ENCODE measurements around the gene LAMC2. TPM values are rescaled to one million over a fixed set of nuclear protein-coding genes. Genes with fewer than 3 reads are reported as not detected.

LAMC2 gene
- total RNA-seq, 1 donor from 2014 or later, result 0.36 TPM

DNA sequence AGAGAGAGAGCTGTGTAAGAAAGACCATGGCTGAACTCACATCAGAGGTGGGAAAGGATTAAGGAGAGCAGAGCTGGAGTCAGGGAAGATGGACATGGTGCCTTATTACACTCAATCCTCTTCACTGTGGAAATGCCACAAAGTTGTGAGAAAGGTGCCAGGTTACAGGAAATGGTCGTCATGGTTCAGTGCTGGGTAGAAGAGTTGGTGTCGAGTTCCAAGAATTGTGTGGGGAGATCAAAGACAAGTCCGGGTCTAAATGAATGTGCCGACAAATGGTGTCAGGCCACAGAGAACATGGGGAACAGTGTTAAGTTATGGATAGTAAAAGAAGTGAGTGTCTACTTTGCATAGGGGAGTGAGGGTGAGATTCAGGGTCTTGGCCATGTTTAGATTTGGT, 40.9 kb downstream of the LAMC2 start:
- H3K36me3 ChIP-seq, result no peaks in the 10 kb centered on the region
- Mint-ChIP-seq H3K27me3 (ENCODE audit: insufficient read depth, low read depth) (no peaks in the 10 kb centered on the region), H3K9me3 (no peaks in the 10 kb centered on the region), H3K27ac (no peak overlapping the region), H3K4me3 (no peak overlapping the region), H3K4me1 (peaks cover 14% of the 10 kb centered on the region), H3K36me3 (no peaks in the 10 kb centered on the region)
- no peak overlapping the region for H3K9ac ChIP-seq
- no peaks in the 10 kb centered on the region for H3K79me2 ChIP-seq (ENCODE audit: low read depth)
- no peaks in the 10 kb centered on the region for H3F3A ChIP-seq (ENCODE audit: low read depth)
- no peak for TF ChIP-seq EZH2 (IDR thresholded peaks at IDR 0.05)
- TF ChIP-seq EZH2phosphoT487 (IDR thresholded peaks at IDR 0.05), result no peak
- no peak for TF ChIP-seq CTCF (IDR thresholded peaks at IDR 0.05)
- no peaks in the 10 kb centered on the region for H3K27me3 ChIP-seq
- no peaks in the 10 kb centered on the region for H3K4me1 ChIP-seq
- no peak overlapping the region for H3K27ac ChIP-seq
- no peak overlapping the region for H2AFZ ChIP-seq (replicated peaks)
- no peak overlapping the region for H3K4me3 ChIP-seq
- H3K9me3 ChIP-seq (ENCODE audit: low read depth), result no peaks in the 10 kb centered on the region
- DNase-seq (ENCODE audit: low spot score), result no peak
- H3K4me2 ChIP-seq, result no peak overlapping the region
- no peaks in the 10 kb centered on the region for H4K20me1 ChIP-seq (ENCODE audit: low read depth)

- Mint-ChIP-seq H3K27me3 (ENCODE audit: insufficient read depth, low read depth) (no peaks in the 10 kb centered on the region), H3K4me3 (no peak overlapping the region), H3K36me3 (no peaks in the 10 kb centered on the region), H3K4me1 (peaks cover 14% of the 10 kb centered on the region), H3K27ac (no peak overlapping the region), H3K9me3 (no peaks in the 10 kb centered on the region)
- Histone ChIP-seq H3K4me3 (no peak overlapping the region), H3K9ac (no peak overlapping the region), H3K79me2 (ENCODE audit: low read depth) (no peaks in the 10 kb centered on the region), H3K4me1 (no peaks in the 10 kb centered on the region), H3K27me3 (no peaks in the 10 kb centered on the region), H3K4me2 (no peak overlapping the region), H3K36me3 (no peaks in the 10 kb centered on the region), H3F3A (ENCODE audit: low read depth) (no peaks in the 10 kb centered on the region), H4K20me1 (ENCODE audit: low read depth) (no peaks in the 10 kb centered on the region), H3K27ac (no peak overlapping the region), H3K9me3 (ENCODE audit: low read depth) (no peaks in the 10 kb centered on the region), H2AFZ (replicated peaks) (peak overlapping the region; percentile 83)
- DNase-seq (ENCODE audit: low spot score), result peak; percentile 74
- peak; percentile 80 for TF ChIP-seq CTCF (IDR thresholded peaks at IDR 0.05)
- no peak for TF ChIP-seq EZH2phosphoT487 (IDR thresholded peaks at IDR 0.05)
Measured at GRCh38 chr1:183227422-183228346, 41.6 kb downstream of the LAMC2 start.

DNA sequence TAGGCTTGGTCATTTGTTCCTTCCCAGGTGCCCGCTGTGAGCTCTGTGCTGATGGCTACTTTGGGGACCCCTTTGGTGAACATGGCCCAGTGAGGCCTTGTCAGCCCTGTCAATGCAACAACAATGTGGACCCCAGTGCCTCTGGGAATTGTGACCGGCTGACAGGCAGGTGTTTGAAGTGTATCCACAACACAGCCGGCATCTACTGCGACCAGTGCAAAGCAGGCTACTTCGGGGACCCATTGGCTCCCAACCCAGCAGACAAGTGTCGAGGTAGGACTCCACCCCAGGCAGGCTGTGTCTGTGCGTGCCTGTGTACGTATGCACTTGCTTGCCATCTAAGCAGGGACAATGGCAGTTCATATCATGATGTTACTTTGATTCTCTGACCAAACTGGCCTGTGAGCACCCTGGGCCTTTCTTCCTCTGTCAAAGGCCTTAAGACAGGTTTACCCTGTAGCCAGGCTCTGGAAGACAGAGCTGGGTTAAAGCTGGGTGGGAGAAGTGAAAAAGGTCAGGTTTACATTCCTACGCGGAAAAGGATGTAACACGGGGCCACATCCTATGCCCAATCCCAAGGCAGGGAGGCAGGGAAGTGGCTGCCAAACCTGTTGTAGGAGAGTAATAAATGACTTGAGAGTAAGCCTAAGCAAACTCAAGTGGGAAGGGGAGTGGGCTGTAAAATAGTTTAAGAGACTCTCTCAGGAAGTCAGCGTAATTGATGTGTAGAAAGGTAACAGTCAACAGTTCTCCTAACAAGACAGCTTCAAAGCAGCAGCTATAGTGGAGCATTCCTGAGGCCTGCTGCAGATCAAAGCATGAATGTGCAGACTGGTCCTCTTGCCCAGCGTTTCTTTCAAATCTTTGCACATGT, 42.5 kb downstream of the LAMC2 start:
- H3F3A ChIP-seq (ENCODE audit: low read depth), result peaks cover 7% of the 10 kb centered on the region
- no peak for DNase-seq (ENCODE audit: low spot score)
- H3K4me2 ChIP-seq, result no peak overlapping the region
- H3K27ac ChIP-seq, result no peak overlapping the region
- no peak overlapping the region for H3K9ac ChIP-seq
- no peaks in the 10 kb centered on the region for H3K27me3 ChIP-seq
- H3K9me3 Mint-ChIP-seq, result no peaks in the 10 kb centered on the region
- no peaks in the 10 kb centered on the region for H3K79me2 ChIP-seq (ENCODE audit: low read depth)
- H3K4me1 ChIP-seq, result no peaks in the 10 kb centered on the region
- H3K9me3 ChIP-seq (ENCODE audit: low read depth), result no peaks in the 10 kb centered on the region
- H3K36me3 Mint-ChIP-seq, result no peaks in the 10 kb centered on the region
- no peak overlapping the region for H3K4me3 Mint-ChIP-seq
- H3K27me3 Mint-ChIP-seq (ENCODE audit: insufficient read depth, low read depth), result no peaks in the 10 kb centered on the region
- H3K27ac Mint-ChIP-seq, result no peak overlapping the region
- peak overlapping the region; percentile 83 for H2AFZ ChIP-seq (replicated peaks)
- H3K36me3 ChIP-seq, result no peaks in the 10 kb centered on the region
- H4K20me1 ChIP-seq (ENCODE audit: low read depth), result no peaks in the 10 kb centered on the region
- peaks cover 14% of the 10 kb centered on the region for H3K4me1 Mint-ChIP-seq
- no peak for TF ChIP-seq EZH2 (IDR thresholded peaks at IDR 0.05)
- no peak for TF ChIP-seq CTCF (IDR thresholded peaks at IDR 0.05)
- no peak for TF ChIP-seq EZH2phosphoT487 (IDR thresholded peaks at IDR 0.05)
- no peak overlapping the region for H3K4me3 ChIP-seq

All from neural progenitor cell (in vitro differentiated cells).